Kidney glomerular epithelial cell (primary cell): ENCODE results near the gene OMA1.
A peak's percentile ranks its signal among the peaks of the same experiment; 100 is the strongest.
"Not testable (repeated sequence)": the region's sequence is repeated elsewhere in the genome, so short reads cannot be mapped to it uniquely, and the experiment has no call there.

Source experiments
- DNase-seq: peaks from one replicate; lab custom pipeline; 2025; lab: John Stamatoyannopoulos, UW

OMA1 gene

DNA sequence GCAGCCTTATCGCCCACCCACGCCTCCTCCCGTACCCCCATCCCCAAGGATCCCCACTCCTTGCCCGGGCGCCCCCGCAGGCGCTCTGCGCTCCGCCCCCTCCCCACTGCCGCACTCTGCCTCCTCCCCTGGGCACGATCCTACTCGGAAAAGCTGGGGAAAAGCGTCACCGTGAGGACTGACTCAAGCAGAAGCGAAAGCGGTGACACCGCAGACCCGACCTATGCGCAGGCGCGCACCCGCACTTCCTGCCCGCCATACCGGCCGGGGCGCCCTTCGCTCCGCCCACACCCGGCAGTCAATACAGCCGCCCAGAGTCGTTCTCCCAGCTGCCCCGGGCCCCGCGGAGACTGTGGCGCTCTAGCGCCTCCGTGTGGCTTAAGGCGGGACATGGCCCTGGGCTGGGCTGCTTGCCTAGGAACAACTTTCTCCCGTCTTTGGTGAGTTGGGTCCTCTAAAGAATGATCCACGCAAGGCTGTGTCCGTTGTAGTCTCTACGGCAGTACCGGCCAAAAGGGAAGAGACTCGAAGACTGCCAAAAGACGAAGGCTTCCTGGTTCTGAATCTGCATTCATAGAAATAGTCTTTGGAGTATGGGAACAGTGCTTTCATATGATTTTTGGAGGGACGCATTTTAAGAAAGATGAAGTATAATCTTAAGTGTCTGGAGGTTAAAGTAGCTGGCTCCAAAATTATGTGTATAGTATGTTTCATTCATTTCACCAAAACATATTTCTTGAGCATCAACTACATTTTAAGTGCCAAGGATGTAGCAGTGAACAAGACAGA, at the start of gene OMA1:
OMA1 (minus strand) TSS at position 207 of the 789 bp plus-strand sequence. CDS start 7,432 bp downstream, outside the sequence.
- peak; percentile 94 for DNase-seq

DNA sequence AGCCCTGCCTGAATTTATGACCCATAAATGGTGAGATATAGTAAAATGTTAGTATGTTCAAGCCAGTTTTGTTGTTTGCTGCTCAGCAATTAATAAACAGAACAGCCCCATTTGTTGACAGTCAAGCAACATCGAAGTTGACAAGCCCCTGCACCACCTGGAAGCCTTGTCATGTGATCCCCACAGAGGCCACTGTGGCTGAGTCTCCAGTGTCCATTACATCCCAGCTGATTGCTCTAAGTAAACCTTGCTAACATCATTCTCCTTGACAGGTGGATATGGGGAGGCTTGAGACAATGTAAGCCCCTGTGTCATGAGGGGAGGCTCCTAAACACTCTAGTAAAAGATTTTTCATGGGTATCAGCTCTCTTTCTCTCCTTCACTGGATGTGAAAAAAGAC, 48.0 kb upstream of the OMA1 start:
- no peak for DNase-seq

DNA sequence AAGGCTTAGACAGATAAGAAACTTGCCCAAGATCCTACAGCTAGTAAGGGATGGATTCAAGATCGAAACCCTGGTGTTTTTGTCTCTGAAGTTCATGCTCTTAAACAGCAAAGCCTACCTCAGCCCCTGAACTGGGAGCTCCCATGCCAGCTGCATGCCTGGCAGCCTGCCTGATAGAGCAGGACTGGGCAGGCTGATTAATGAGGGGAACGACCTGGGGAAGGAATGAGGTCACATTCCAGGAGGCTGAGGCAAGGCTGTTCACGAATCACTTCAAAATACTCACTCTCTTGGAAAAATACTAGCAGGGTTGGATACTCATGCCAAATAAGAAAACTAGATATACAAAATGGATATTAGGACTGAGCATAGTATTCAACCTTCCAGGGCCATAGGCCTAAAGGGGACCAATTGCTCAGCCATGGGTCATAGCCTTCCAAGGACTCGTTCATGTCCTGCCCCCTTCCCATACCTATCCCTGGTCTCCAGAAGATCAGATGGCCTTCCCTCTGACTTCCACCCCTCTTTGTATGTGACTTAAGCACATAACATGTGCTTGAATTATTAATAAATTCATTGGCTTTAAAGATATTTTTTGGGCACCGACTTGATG, 46.1 kb upstream of the OMA1 start:
- DNase-seq: peak; percentile 95

DNA sequence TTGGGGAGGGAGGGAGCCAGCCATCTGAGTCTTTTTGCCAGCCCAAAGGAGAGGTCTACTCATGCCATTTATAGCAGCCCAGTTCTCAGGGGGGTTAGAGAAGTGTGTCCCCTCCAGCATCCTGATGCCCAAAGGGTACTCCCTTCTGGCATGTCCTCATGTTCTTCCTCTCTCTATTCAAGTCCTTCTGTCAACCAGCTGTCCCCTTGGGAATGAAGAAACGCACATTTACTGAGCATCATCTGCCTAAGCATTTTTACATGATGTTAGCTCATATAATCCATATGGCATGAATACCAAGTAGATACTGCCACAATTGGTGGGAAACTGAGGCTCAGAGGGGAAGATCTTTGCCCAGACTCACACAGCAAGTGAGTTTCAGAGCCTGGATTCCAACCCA, 45.3 kb upstream of the OMA1 start:
- no peak for DNase-seq

- DNase-seq: no peak
Measured at GRCh38 chr1:58590019-58590418, 43.5 kb upstream of the OMA1 start.

DNA sequence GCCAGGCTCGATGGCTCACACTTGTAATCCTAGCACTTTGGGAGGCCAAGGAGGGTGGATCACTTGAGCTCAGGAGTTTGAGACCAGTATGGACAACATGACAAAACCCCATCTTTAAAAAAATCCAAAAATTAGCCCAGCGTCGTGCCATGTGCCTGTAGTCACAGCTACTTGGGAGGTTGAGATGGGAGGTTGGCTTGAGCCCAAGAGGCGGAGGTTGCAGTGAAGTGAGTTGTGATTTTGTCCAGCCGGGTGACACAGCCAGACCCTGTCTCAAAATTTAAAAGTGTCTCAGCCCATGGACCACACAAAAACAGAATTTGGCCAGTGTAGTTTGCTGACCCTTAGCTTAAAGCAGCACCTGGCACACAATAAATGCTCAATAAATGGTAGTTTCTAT, 41.9 kb upstream of the OMA1 start:
- no peak for DNase-seq

DNA sequence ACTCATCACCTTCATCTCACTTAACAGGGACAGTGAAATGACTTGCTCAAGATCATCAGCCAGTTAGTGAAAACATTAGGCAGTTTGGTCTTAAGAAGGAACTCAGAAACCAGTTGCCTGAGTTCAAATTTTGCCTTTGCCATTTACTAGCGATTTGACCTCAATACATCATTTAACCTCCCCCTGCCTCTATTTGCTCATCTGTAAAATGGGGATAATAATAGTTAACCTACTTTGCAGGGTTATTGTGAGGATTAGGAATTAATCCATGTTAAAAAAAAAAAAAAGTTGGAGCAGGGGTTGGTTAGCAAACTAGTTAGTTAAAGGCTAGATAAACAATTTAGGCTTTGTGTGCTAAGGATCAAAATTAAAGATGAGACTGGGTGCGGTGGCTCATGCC, 41.1 kb upstream of the OMA1 start:
- no peak for DNase-seq

DNA sequence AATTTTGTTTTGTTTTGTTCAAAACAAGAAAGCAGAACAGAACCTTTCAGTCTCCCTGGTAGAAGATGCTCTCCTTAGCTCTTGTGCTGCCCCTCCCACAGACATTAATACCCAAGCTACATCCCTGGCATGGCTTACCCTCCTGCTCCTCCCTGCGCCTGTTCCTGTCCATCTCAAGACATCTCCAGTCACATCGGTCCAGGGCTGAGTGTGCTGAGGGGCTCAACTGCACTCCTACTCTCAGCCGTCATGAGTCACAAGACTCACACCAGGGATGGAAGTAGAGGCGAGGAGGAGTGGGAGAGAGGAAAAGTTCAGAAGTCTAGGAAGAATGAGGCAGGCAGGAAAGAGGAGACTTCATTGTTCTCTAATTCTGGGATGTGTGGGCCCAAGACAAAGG, 39.7 kb upstream of the OMA1 start:
- DNase-seq: no peak

- DNase-seq: peak; percentile 63
Measured at GRCh38 chr1:58585581-58586151, 39.1 kb upstream of the OMA1 start.

GRCh38 chr1:58585166-58585565, 38.6 kb upstream of the OMA1 start:
- DNase-seq: no peak

DNA sequence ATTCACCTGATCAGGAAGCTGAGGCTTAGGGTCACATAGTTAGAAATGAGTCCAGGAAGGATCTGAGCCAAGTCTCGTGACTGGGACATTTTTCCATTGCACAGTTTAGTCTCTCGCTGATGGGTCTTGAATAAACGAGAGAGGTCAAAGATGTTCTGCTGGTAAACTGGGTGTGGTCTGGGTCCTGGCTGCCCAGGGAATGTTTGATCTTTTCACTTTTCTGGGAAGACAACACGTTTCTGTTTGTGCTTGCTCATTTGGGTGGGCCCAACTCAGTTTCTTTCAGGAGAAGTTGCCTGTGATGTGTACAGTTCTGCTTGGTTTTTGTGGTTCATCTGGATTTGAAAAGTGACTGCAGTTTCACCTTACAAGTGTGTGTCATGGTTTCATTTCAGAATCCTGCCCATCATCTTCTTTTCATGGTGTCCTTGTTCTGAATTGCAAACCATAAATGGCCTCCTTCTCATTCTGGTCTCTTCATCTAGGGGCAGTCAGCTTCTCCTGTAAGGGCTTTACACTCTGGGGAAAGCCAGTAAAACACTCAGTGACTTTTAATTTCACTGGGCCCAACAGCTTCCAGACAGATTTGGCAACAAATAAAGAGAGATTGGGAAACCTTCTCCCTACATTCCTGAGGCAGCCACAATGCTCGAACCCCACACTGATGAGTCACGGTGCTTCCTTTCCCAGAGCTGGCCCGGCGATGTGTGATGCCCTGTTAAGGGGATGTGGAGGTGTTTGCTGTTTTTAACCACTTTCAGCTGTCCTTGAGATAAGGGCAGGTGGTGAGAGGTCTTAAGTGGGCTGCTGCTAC, 37.8 kb upstream of the OMA1 start:
- peak; percentile 95 for DNase-seq

DNA sequence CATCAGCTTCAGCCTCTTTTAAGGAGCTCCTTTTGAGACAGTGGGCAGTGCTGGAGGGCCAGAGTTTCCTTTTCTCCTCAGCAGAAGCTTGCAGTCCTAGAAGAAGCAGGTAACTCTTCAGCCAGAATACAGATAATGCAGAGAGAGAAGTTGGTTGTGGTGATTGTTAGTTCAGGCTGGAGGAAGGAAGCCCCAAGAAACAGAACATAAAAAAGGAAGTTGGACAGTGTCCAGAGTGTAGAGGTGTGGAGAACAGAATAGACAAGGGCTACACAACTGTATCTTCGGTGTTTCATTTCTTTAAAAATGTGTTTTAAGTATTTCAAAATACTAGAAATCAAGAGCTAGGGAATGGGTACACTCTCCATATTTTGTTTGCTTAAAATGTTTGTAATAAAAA, 37.0 kb upstream of the OMA1 start:
- DNase-seq: peak; percentile 33

- not testable (repeated sequence) for DNase-seq
Measured at GRCh38 chr1:58582143-58582542, 35.6 kb upstream of the OMA1 start.

DNA sequence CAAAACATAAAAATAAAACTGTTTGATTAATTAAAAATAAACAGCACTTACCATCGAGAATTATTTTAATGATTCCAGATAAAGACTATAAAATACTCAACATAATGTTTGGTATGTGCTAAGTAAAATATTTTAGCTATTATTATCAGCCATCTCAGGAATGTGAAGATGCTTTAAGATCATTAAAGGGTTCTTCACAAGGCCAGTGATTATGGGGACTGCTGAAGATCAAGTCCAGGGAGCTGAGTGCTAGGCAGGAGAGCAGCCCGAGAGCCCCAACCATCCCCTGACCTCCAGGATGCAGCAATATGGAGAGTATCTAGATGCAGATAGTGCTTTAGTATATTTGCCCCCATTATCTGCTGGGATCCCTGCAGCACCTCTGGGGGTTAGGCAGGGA, 35.1 kb upstream of the OMA1 start:
- DNase-seq: no peak

DNA sequence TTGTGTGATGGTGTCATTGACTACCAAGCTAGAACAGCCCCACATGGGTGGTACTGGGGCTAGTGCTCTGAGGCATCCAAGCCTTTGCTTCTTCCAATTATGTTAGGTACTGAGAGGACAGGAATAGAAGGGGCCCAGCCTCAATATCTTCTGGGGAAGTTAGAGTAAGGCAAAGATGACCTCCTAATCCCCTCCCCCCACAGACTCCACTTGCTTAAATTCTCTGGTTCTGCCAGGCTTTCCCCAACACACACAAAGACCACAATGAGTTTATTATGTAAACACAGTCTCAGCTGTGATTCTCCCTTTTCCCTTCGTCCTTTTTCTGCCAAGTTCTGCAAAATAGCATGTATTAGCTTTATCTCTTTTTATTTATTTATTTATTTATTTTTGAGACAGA, 33.7 kb upstream of the OMA1 start:
- no peak for DNase-seq

DNA sequence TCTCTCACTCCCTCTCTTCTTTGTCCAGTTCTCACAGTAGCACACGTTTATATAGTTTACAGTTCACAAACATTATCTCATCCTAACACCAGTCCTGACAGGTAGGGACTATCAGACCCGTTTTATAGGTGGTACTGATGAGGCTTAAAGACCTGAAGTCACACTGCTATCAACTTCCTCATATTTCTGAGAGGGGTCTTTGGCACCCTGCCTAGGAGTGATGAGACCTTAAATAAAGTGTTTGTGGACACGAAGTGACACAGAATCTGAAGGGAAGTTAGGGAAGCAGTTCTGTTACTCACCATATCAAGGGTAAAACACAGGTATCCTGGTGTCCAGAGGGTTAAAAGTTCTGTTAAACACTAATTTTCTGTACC, 31.1 kb upstream of the OMA1 start:
- no peak for DNase-seq

DNA sequence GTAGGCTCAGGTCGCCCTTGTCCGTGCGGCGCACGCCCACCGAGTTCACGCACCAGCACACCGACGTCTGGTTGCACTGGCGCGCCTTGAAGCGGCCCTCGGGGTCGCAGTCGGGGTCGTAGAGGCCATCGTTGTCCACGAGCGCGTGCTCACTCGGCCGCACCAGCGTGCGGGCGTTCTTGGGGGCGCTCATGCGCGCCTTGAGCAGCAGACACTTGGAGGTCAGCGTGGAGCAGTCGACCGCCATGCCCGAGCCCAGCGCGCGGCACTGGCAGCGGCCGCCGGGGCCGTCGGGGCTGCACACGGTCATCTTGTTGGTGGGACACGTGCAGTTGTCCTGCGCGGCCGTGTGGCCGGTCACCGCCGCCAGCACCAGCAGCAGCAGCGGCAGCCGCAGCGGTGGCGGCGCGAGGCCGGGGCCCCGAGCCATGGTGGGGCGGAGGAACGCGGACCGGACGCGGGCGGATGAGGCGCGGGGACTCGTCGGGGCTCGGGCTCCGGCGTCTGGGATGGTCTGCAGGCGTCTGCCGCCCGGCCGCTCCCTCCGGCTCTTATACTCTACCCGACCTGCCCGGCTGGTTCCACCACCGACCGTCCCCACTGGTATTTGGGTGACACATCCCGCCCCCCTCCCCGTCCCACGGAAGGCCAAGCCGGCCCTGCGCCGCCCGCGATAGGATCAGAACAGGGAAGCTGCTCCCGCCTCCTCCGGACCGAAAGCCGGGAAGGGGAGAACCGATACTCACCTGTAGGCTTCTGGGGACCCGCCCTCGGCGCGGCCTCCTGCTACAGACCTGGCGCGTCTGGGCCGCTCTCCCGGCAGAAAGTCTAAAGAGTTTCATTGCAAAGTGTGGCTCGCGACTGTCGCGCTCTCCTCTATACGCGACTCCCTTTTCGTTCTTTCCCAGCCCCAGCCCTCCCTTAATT, 30.5 kb upstream of the OMA1 start, which contains the start of gene TACSTD2:
TACSTD2 (minus strand) TSS at position 526 of the 927 bp plus-strand sequence; CDS start at position 430, 96 bp downstream.
- no peak for DNase-seq

DNA sequence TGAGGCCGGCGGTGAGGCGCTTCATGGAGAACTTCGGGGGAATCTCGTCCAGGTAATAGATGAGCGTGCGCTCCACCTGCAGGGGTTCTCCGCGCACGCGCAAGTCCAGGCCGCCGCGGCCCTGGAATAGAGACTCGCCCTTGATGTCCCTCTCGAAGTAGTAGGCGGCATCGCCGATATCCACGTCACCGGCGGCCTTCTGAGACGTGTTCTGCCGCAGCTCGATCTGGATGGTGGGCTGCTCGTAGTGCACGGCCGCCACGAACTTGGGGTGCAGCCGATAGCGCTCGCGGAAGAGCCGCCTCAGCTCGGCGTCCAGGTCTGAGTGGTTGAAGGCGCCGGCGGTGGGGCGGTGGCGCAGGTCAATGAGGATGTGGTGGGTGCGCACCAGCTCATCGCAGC, 29.8 kb upstream of the OMA1 start:
- no peak for DNase-seq

DNA sequence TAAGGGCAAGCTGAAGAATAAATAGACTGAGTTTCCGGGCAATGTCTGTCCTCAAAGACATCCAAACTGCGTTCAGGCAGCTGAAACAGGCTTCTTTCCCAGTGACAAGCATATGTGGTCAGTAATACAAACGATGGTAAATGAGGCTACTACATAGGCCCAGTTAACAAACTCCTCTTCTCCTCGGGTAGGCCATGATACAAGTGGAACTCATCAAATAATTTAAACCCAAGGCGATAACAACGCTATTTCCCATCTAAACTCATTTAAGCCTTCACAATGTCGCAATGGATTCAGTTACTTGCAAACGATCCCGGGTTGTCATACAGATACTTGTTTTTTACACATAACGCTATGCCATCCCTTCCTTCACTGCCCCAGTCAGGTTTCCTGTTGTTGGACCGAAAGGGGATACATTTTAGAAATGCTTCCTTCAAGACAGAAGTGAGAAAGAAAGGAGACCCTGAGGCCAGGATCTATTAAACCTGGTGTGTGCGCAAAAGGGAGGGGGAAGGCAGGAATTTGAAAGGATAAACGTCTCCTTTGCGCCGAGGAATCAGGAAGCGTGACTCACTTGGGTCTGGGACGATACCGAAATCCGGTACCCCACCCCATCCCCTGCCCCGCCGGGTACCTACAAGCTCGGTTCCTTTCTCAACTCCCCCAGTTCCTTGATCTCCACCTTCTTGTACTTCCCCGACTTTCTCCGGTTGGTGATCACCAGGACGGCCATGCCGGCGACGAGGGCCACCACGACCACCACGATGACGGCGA, 29.2 kb upstream of the OMA1 start:
- DNase-seq: peak; percentile 27

DNA sequence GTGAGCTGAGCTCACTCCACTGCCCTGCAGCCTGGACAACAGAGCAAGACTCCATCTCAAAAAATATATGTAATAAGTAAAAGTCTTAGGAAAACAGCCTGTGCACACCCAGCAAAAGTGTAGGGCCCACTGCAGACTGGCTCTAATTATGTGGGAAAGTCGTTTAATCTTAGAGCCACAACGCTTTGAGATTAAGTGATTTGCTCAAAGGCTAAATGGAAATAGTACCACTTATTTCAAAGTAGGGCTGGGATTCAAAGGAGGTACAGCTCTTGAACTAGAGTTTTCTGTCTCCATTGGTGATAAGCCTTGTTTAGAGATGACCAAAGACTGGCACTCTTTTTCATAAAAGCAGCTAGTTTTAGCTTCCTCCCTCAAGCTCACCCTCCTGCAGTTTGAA, 28.3 kb upstream of the OMA1 start:
- no peak for DNase-seq
